Measurements from ENCODE around the gene PVALEF.

Gene PVALEF

DNA sequence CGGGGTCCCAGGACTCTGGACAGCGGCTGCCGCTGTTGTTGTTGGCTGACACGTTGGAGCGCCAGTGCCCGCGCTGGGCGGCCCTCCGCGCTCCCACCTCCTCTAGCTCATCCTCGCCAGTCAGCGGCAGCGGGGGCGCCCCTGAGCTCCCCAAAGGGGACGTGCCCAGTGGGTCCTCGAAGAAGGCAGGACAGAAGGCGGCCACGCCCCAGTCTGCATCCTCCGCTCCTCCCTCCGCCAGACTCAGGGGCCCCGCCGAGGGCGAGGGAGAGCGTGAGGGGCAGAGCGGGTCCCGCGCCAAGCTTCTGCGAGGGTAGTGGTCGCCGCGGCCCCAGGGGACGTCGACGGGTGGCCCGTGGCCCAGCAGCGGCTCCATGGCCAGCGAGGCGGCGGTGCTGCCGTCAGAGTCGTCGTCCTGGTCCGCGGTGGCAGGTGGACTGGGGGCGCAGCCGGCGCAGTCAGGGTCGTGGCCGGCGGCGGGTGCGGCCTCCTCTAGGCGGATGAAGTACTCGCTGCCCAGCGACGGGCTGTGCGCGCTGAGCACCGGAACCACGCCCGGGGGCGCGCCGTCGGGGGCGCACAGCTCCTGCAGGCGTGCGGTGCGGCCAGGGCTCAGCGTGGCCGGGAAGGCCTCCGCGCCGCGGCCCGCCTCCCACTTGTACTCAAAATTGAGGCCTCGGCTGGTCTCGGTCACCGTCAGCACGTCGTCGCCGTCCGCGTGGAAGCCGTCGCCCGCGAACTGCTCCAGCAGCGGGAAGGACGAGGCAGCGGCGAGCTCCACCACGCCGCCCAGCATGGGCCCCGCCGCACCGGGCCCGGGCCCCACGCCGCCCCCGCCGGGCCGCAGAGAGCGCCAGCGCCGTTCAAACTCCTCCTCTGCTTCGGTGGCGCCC is 43.2 kb upstream of the PVALEF start:
- Histone ChIP-seq H3K79me2 (ENCODE audit: control insufficient read depth, insufficient read depth, low read length, unreplicated experiment) (no peaks in the 10 kb centered on the region), H2AFZ (ENCODE audit: low read length, unreplicated experiment) (no peak overlapping the region), H3K4me3 (ENCODE audit: low read depth, low read length) (no peak overlapping the region), H3K4me1 (ENCODE audit: control insufficient read depth, insufficient read depth, low read length, unreplicated experiment) (peaks cover 6% of the 10 kb centered on the region), H3K27me3 (ENCODE audit: insufficient read depth, low read length) (peaks cover 24% of the 10 kb centered on the region), H3K36me3 (ENCODE audit: insufficient read depth, low read length) (no peaks in the 10 kb centered on the region), H3K27ac (ENCODE audit: low read depth, low read length) (no peak overlapping the region)

DNA sequence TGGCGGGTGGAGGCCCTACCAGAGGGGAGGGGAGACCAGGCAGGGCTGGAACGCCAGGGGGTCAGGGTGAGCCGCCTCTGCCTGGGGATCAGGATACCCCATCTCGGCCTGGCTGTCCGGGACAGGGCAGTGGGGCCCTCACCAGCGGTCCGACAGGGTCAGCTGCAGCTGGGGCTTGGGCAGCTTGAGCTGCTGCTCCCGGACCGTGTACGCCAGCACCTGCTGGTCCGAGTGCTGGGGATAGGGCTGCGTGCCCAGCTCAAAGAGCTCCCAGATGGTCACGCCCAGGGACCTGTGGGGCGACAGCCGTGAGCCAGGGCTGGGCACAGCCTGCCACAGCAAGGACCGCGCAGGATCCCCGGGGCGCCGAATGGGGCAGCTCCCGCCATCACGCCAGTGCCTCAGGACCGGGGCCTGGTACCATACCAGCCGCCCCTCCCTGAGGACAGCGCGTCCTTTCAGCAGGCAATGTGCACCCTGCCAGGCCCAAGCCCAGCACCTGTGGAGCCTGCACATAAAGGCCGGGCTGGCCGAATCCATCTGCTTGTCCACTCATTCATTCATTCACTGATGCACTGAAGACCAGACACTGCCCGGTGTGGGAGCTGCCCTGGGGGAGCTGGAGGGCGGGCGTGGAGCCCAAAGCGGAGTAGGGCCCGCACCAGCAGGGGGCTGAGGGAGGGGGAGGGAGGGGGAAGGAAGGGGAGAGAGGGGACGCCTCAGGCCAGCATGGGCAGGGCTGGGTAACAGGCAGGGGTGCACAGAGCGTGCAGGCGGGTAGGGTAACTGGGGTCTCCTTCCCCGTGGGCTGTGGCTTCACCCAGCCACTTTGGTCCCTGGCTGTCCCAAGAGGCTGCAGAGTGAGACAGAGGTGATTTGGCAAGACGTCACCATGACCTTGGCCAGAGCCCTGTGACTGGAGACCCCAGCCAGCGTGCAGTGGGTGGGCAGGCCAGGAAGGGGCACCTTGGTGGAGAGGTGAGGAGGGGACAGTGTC is 42.0 kb upstream of the PVALEF start:
- no peaks in the 10 kb centered on the region for H3K79me2 ChIP-seq (ENCODE audit: control insufficient read depth, insufficient read depth, low read length, unreplicated experiment)
- H3K4me1 ChIP-seq (ENCODE audit: control insufficient read depth, insufficient read depth, low read length, unreplicated experiment) = peaks cover 5% of the 10 kb centered on the region
- no peaks in the 10 kb centered on the region for H3K36me3 ChIP-seq (ENCODE audit: insufficient read depth, low read length)
- H3K4me3 ChIP-seq (ENCODE audit: low read depth, low read length) = no peak overlapping the region
- H2AFZ ChIP-seq (ENCODE audit: low read length, unreplicated experiment) = no peak overlapping the region
- no peak overlapping the region for H3K27ac ChIP-seq (ENCODE audit: low read depth, low read length)
- peaks cover 24% of the 10 kb centered on the region for H3K27me3 ChIP-seq (ENCODE audit: insufficient read depth, low read length)

DNA sequence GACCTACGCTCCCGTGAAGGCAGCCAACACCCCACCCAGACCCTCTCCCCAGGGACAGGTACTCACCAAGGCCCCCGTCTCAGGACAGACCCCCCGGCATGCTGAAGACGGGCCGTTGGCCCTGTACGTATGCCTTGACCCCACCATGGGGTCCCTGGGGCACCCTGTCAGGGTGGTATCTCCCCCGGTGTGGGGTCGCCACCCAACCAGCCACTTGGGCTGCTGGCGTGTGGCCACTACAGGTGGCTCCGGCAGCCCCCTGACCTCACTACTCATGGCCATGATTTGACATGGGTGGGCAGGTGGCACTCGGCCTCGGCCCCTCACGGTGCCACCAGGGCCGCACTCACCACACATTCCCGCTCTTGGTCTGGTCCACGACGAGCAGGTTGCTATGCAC is 40.9 kb upstream of the PVALEF start:
- Histone ChIP-seq H3K4me3 (ENCODE audit: low read depth, low read length) (no peak overlapping the region), H3K27ac (ENCODE audit: low read depth, low read length) (no peak overlapping the region), H3K36me3 (ENCODE audit: insufficient read depth, low read length) (no peaks in the 10 kb centered on the region), H2AFZ (ENCODE audit: low read length, unreplicated experiment) (no peak overlapping the region), H3K27me3 (ENCODE audit: insufficient read depth, low read length) (peaks cover 24% of the 10 kb centered on the region), H3K4me1 (ENCODE audit: control insufficient read depth, insufficient read depth, low read length, unreplicated experiment) (no peaks in the 10 kb centered on the region), H3K79me2 (ENCODE audit: control insufficient read depth, insufficient read depth, low read length, unreplicated experiment) (no peaks in the 10 kb centered on the region)

DNA sequence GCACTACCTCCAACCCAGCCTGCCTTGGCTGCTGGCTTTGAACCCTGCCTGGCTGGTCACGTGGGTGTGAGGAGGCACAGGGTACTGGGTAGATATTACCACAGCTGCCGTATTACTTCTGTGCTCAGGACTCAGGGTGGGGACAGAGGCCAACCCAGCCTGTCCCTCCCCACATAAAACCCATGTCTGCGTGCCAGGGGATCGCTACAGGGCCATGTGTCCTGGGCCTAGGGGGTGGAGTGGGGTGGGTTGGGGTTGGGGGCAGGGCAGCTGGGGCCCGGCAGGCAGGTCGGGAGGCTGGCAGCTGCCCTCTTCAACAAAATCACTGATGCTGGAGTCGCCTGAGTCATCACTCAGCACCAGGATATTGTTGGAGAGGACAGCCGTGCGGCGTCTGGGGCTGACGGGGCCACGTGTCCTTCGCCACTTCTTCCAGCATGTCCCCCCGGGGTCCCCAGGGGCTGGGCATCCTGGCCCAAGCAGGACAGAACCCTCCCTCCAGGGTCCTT is 39.7 kb upstream of the PVALEF start:
- Histone ChIP-seq H3K4me1 (ENCODE audit: control insufficient read depth, insufficient read depth, low read length, unreplicated experiment) (no peaks in the 10 kb centered on the region), H3K36me3 (ENCODE audit: insufficient read depth, low read length) (no peaks in the 10 kb centered on the region), H3K27ac (ENCODE audit: low read depth, low read length) (no peak overlapping the region), H2AFZ (ENCODE audit: low read length, unreplicated experiment) (no peak overlapping the region), H3K27me3 (ENCODE audit: insufficient read depth, low read length) (peaks cover 24% of the 10 kb centered on the region), H3K4me3 (ENCODE audit: low read depth, low read length) (no peak overlapping the region), H3K79me2 (ENCODE audit: control insufficient read depth, insufficient read depth, low read length, unreplicated experiment) (no peaks in the 10 kb centered on the region)

DNA sequence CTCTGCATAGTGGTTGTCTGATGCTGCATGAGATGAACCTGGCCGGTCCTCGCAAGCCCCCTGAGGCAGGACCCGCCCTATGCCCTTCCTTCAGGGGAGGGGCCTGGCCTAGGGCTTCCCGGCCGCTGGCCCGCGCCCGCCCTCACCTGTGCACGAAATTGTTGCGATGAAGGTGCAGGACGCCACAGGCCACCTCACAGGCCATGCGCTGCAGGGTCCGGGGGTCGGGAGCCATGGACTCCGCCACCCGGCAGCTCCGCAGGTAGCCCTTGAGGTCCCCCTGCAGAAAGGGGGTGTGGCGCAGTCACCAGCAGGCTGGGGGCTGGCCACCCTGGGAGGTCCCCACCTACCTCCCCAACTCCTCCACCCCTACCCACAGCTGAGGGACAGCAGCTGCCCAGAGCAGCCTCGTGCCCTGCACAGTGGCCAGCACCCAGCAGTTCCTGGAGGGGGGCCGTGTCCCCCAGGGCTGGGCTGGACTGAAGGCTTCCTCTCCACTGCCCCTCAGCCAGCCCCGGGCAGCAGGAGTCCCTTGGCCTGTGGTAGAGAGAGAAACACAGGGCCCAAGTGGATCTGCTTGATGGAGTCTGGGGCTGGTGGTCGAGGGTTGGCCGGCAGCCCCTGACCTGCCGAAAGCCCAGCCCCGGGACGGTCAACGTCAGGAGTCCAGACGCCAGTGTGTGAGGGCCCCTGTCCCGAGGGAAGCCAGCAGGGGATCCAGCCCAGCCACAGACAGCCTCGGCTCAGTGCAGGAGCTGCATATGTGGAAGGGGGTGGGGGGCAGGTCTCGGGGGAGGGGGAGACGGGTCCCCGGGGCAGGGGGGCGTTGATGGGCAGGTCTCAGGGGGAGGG is 38.8 kb upstream of the PVALEF start:
- Histone ChIP-seq H3K27me3 (ENCODE audit: insufficient read depth, low read length) (peaks cover 16% of the 10 kb centered on the region; the same call in 1 of the 2 replicates), H3K36me3 (ENCODE audit: insufficient read depth, low read length) (no peaks in the 10 kb centered on the region), H3K4me1 (ENCODE audit: control insufficient read depth, insufficient read depth, low read length, unreplicated experiment) (no peaks in the 10 kb centered on the region), H3K27ac (ENCODE audit: low read depth, low read length) (no peak overlapping the region), H2AFZ (ENCODE audit: low read length, unreplicated experiment) (no peak overlapping the region), H3K4me3 (ENCODE audit: low read depth, low read length) (no peak overlapping the region), H3K79me2 (ENCODE audit: control insufficient read depth, insufficient read depth, low read length, unreplicated experiment) (no peaks in the 10 kb centered on the region)

DNA sequence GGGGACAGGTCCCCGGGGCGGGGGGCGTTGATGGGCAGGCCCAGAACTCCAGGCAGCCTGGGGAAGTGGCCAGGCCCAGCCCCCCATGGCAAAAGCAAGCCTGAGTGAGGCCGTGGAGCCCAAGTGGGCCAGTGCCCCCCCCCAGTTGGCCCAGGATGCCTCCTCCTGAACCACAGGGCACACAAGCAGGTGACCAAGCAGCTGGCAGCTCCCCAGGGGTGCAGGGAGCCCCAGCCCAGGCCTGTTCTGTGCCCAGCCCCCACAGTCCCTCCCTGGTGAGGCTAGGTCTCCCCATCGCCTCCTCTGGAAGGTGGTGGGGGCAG is 38.2 kb upstream of the PVALEF start:
- Histone ChIP-seq H3K27me3 (ENCODE audit: insufficient read depth, low read length) (peaks cover 10% of the 10 kb centered on the region; the same call in 1 of the 2 replicates), H3K36me3 (ENCODE audit: insufficient read depth, low read length) (no peaks in the 10 kb centered on the region), H3K79me2 (ENCODE audit: control insufficient read depth, insufficient read depth, low read length, unreplicated experiment) (no peaks in the 10 kb centered on the region), H3K4me1 (ENCODE audit: control insufficient read depth, insufficient read depth, low read length, unreplicated experiment) (no peaks in the 10 kb centered on the region), H3K4me3 (ENCODE audit: low read depth, low read length) (no peak overlapping the region), H2AFZ (ENCODE audit: low read length, unreplicated experiment) (no peak overlapping the region), H3K27ac (ENCODE audit: low read depth, low read length) (no peak overlapping the region)

DNA sequence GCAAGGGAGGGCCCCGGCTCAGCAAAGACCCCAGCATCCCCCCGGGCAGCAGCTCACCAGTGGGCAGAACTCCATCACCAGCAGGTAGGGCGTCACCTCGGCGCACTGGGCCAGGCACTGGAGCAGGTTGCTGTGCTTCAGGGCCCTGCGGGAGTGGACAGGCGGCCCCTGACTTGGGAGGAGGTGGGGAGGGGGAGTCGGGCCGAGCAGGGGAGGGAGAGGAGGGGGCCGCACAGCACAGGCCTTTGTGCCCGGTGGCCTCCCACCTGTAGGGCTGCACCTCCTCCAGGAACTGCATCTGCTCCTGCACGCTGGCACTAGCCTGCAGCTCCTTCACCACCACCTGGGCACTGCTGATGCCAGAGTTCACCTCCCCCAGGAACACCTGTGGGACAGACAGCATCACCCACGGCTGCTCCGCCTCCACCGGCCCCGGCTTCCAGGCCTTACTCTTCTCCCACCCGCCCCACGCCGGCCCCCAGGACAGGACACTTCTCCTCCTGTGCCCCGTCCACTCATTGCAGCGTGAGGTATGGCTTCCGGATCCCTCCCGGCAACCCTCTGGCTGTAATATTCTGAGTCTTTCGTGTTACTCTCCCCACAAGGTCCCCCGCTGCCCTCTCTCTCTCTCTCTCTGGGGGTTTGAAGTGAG is 37.7 kb upstream of the PVALEF start:
- Histone ChIP-seq H3K4me1 (ENCODE audit: control insufficient read depth, insufficient read depth, low read length, unreplicated experiment) (no peaks in the 10 kb centered on the region), H3K27me3 (ENCODE audit: insufficient read depth, low read length) (peaks cover 5% of the 10 kb centered on the region; the same call in 1 of the 2 replicates), H3K36me3 (ENCODE audit: insufficient read depth, low read length) (no peaks in the 10 kb centered on the region)

DNA sequence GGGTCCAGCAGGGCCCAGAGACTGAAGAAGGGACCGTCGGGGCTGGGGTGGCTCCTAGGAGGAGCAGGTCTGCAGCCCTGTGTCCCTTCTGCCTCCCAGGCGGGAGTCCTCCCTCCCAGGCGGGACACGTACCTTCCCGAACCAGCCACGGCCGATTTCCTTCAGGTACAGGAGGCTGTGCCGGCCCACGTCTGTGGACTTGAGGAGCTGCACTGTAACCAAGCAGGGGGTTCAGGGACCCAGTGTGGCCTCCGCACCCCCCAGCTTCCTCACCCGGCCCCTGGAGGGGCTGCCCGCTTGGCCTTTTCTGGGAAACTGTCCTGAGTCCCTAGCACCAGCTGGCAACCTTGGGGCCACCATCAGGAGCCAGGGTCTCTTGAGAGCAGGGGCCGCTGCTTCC is 37.0 kb upstream of the PVALEF start:
- Histone ChIP-seq H3K4me3 (ENCODE audit: low read depth, low read length) (no peak overlapping the region), H3K27ac (ENCODE audit: low read depth, low read length) (no peak overlapping the region), H3K4me1 (ENCODE audit: control insufficient read depth, insufficient read depth, low read length, unreplicated experiment) (no peaks in the 10 kb centered on the region), H2AFZ (ENCODE audit: low read length, unreplicated experiment) (no peak overlapping the region), H3K36me3 (ENCODE audit: insufficient read depth, low read length) (no peaks in the 10 kb centered on the region), H3K79me2 (ENCODE audit: control insufficient read depth, insufficient read depth, low read length, unreplicated experiment) (no peaks in the 10 kb centered on the region), H3K27me3 (ENCODE audit: insufficient read depth, low read length) (no peaks in the 10 kb centered on the region)

More for the DNA sequence above, 37.7 kb upstream of the PVALEF start:
- H3K79me2 ChIP-seq (ENCODE audit: control insufficient read depth, insufficient read depth, low read length, unreplicated experiment) = no peaks in the 10 kb centered on the region
- no peak overlapping the region for H3K27ac ChIP-seq (ENCODE audit: low read depth, low read length)
- H2AFZ ChIP-seq (ENCODE audit: low read length, unreplicated experiment) = no peak overlapping the region
- no peak overlapping the region for H3K4me3 ChIP-seq (ENCODE audit: low read depth, low read length)

DNA sequence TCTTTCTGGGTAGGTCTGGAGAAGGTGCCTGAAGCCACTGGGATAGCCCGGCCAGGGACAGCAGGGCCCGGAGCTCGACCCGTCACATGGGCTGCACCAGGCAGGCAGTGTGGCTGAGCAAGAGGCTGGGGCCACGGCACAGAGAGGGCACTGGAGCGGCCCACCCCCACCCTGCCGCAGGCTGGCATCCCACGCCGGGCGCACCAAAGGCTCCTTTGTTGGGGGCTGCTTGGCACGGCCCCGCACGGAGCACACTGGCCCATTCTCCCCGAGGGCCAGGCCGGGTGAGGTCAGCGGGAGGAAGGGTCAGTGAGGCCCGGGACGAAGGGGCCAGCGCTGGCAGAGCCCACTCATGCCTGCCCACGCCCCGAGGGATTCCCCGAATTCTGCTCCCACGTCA is 36.5 kb upstream of the PVALEF start:
- no peaks in the 10 kb centered on the region for H3K27me3 ChIP-seq (ENCODE audit: insufficient read depth, low read length)
- no peaks in the 10 kb centered on the region for H3K79me2 ChIP-seq (ENCODE audit: control insufficient read depth, insufficient read depth, low read length, unreplicated experiment)
- H3K4me1 ChIP-seq (ENCODE audit: control insufficient read depth, insufficient read depth, low read length, unreplicated experiment) = no peaks in the 10 kb centered on the region
- H3K27ac ChIP-seq (ENCODE audit: low read depth, low read length) = no peak overlapping the region
- no peak overlapping the region for H3K4me3 ChIP-seq (ENCODE audit: low read depth, low read length)
- no peak overlapping the region for H2AFZ ChIP-seq (ENCODE audit: low read length, unreplicated experiment)
- H3K36me3 ChIP-seq (ENCODE audit: insufficient read depth, low read length) = no peaks in the 10 kb centered on the region

Data from ACC112 (cell line).